Measurements from ENCODE around the gene ZNF30. TPM values are rescaled to one million over a fixed set of nuclear protein-coding genes. Genes with fewer than 3 reads are reported as not detected.
"Not testable (repeated sequence)": the region's sequence is repeated elsewhere in the genome, so short reads cannot be mapped to it uniquely, and the experiment has no call there.

Gene ZNF30
- total RNA-seq, 1 donor from 2014 or later, result 5.3 TPM

- no peak for DNase-seq
These were observed 34.4 kb downstream of the ZNF30 start for GRCh38 chr19:34960940-34961679.

- no peak for DNase-seq
These were observed 35.3 kb downstream of the ZNF30 start for GRCh38 chr19:34961775-34962686.

- no peak for DNase-seq
These were observed 36.2 kb downstream of the ZNF30 start for GRCh38 chr19:34962687-34963572.

- DNase-seq, result peak; percentile 71
These were observed 37.1 kb downstream of the ZNF30 start, which contains the start of gene ZNF792 for GRCh38 chr19:34963573-34964406. Gene ZNF792, minus strand, starts transcription at chr19:34964229. Its CDS starts 567 bp downstream, at chr19:34963662.

GRCh38 chr19:34964598-34964997 lies 37.9 kb downstream of the ZNF30 start:
- no peak for DNase-seq

GRCh38 chr19:34965505-34965904 lies 38.8 kb downstream of the ZNF30 start:
- not testable (repeated sequence) for DNase-seq

GRCh38 chr19:34967551-34967950 lies 40.8 kb downstream of the ZNF30 start:
- DNase-seq, result no peak

- no peak for DNase-seq
These were observed 43.0 kb downstream of the ZNF30 start for GRCh38 chr19:34969721-34970120.

GRCh38 chr19:34970185-34970780 lies 43.6 kb downstream of the ZNF30 start:
- DNase-seq, result not testable (repeated sequence)

GRCh38 chr19:34972163-34972705 lies 45.5 kb downstream of the ZNF30 start:
- no peak for DNase-seq

- DNase-seq, result no peak
These were observed 47.9 kb downstream of the ZNF30 start for GRCh38 chr19:34974646-34975045.

- no peak for DNase-seq
These were observed 48.4 kb downstream of the ZNF30 start for GRCh38 chr19:34975056-34975455.

GRCh38 chr19:34976611-34977010 lies 49.9 kb downstream of the ZNF30 start:
- DNase-seq, result no peak

- no peak for DNase-seq
These were observed 53.3 kb downstream of the ZNF30 start for GRCh38 chr19:34979819-34980640.

GRCh38 chr19:34982275-34982674 lies 55.6 kb downstream of the ZNF30 start:
- DNase-seq, result no peak

GRCh38 chr19:34983786-34984185 lies 57.1 kb downstream of the ZNF30 start:
- no peak for DNase-seq

- DNase-seq, result no peak
These were observed 57.6 kb downstream of the ZNF30 start for GRCh38 chr19:34984287-34984686.

- DNase-seq, result peak; percentile 50
These were observed 58.7 kb downstream of the ZNF30 start for GRCh38 chr19:34985249-34986022.

GRCh38 chr19:34988119-34988518 lies 61.4 kb downstream of the ZNF30 start:
- no peak for DNase-seq

Measured in tongue (tissue), 2 donors.